ENCODE measurements around the gene CSF1. TPM values are rescaled to one million over a fixed set of nuclear protein-coding genes. Genes with fewer than 3 reads are reported as not detected.

CSF1 gene
- polyA plus RNA-seq, 1 of the 3 experiments (the other 2 are of a cell fraction) = 31.9 TPM

GRCh38 chr1:109946511-109946910 is 35.9 kb downstream of the CSF1 start:
- H3K4me1 ChIP-seq (ENCODE audit: control insufficient read depth in 1 of 2, insufficient read depth in 2 of 2, low read depth in 1 of 2, low read length in 1 of 2) = no peaks in the 10 kb centered on the region
- no peaks in the 10 kb centered on the region for H3K79me2 ChIP-seq (ENCODE audit: insufficient read depth)
- ChIA-PET POLR2A (no interaction called here), CTCF (interaction anchor here (1.5 to 4.6 kb wide), 2 partner anchors 38 to 170 kb away, joined by 3 to 23 read pairs; partner anchors contain the start of gene AHCYL1)
- H3K9me2 ChIP-seq = no peaks in the 10 kb centered on the region
- H3K27ac ChIP-seq (ENCODE audit: low read depth in 2 of 2, low read length in 1 of 2) = no peak overlapping the region
- H3K36me3 ChIP-seq (replicated peaks in 1 of 2; ENCODE audit: control insufficient read depth in 1 of 2, insufficient read depth in 2 of 2, low read length in 1 of 2) = no peaks in the 10 kb centered on the region
- 71% methylated on average over 5 of the region's 6 CpGs for WGBS (ENCODE audit: low lambda C conversion rate)
- DNase-seq = no peak
- H3K9me3 ChIP-seq = no peaks in the 10 kb centered on the region
- no peak overlapping the region for H3K4me2 ChIP-seq
- no peaks in the 10 kb centered on the region for H4K20me1 ChIP-seq (ENCODE audit: insufficient read depth)
- H3K9ac ChIP-seq = no peak overlapping the region
- TF ChIP-seq YY1 (IDR thresholded peaks at IDR 0.05; ENCODE audit: low read depth) (no peak), USF2 (IDR thresholded peaks at IDR 0.05; ENCODE audit: borderline replicate concordance, low read depth, low read length) (no peak), RXRA (IDR thresholded peaks at IDR 0.05; ENCODE audit: borderline replicate concordance, low read depth) (no peak), MXI1 (IDR thresholded peaks at IDR 0.05; ENCODE audit: low read depth, low read length) (no peak), EP300 (IDR thresholded peaks at IDR 0.05; ENCODE audit: borderline replicate concordance in 1 of 2, low read depth in 1 of 2, low read length in 1 of 2) (no peak), CHD2 (IDR thresholded peaks at IDR 0.05; ENCODE audit: low read length, partially characterized antibody) (no peak), SIN3A (IDR thresholded peaks at IDR 0.05; ENCODE audit: borderline replicate concordance, low read depth, low read length) (no peak), TEAD4 (IDR thresholded peaks at IDR 0.05; ENCODE audit: borderline replicate concordance, insufficient read depth) (no peak), USF1 (IDR thresholded peaks at IDR 0.05; ENCODE audit: borderline replicate concordance, low read depth) (no peak), IRF3 (IDR thresholded peaks at IDR 0.05; ENCODE audit: low read depth, low read length) (no peak), RCOR1 (IDR thresholded peaks at IDR 0.05; ENCODE audit: low read length) (no peak), NFIC (IDR thresholded peaks at IDR 0.05; ENCODE audit: borderline replicate concordance) (no peak), MEF2A (IDR thresholded peaks at IDR 0.05; ENCODE audit: borderline replicate concordance, low read depth) (no peak), CTCF (IDR thresholded peaks at IDR 0.05) (no peak), RFX5 (IDR thresholded peaks at IDR 0.05; ENCODE audit: low read length) (no peak)
- no peaks in the 10 kb centered on the region for H3K27me3 ChIP-seq (ENCODE audit: insufficient read depth)
- no peak overlapping the region for H3K4me3 ChIP-seq (ENCODE audit: low read depth in 2 of 2, low read length in 1 of 2)
- no peaks in the 10 kb centered on the region for H3F3A ChIP-seq (replicated peaks; ENCODE audit: insufficient read depth)
- no peak overlapping the region for H2AFZ ChIP-seq (ENCODE audit: low read depth)

Data from SK-N-SH (cell line).